Karpas-422 (cell line): ENCODE results near the gene ABCA10. TPM values are rescaled to one million over a fixed set of nuclear protein-coding genes. Genes with fewer than 3 reads are reported as not detected.

Experiments used
- DNase-seq: peaks from one replicate; pipeline ENCODE4 v3.0.0-alpha.2; 2015
- H2AFZ ChIP-seq: fragments of 200-600 bp; sonication (generic); 2 replicates; pipeline ENCODE4 v1.6.1; 2014; ENCODE audit warnings: antibody characterized with exemption, low read length, mixed read lengths
- H3K27ac ChIP-seq: fragments of 200-600 bp; sonication (generic); 2 replicates; pipeline ENCODE4 v1.5.1; 2014; ENCODE audit warnings: mild to moderate bottlenecking, low read length, moderate library complexity
- H3K27me3 ChIP-seq: fragments of 200-600 bp; sonication (generic); 2 replicates; pipeline ENCODE4 v1.6.1; 2014; ENCODE audit warnings: low read length, mixed read lengths
- H3K36me3 ChIP-seq: fragments of 200-600 bp; sonication (generic); 2 replicates; pipeline ENCODE4 v1.6.1; 2014; ENCODE audit warnings: low read length, mixed read lengths; ENCODE audit not compliant: insufficient read depth
- H3K4me1 ChIP-seq: fragments of 200-600 bp; sonication (generic); 2 replicates; pipeline ENCODE4 v1.6.1; 2014; ENCODE audit warnings: mild to moderate bottlenecking, low read length, mixed read lengths
- H3K4me2 ChIP-seq: fragments of 200-600 bp; sonication (generic); 2 replicates; pipeline ENCODE4 v1.6.1; 2014; ENCODE audit warnings: low read length, low read depth, mild to moderate bottlenecking; ENCODE audit not compliant: poor library complexity, severe bottlenecking
- H3K4me3 ChIP-seq: fragments of 200-600 bp; sonication (generic); 2 replicates; pipeline ENCODE4 v1.5.1; 2014; ENCODE audit warnings: mild to moderate bottlenecking, antibody characterized with exemption, low read length, mixed read lengths
- H3K79me2 ChIP-seq: fragments of 200-600 bp; sonication (generic); 2 replicates; pipeline ENCODE4 v1.6.1; 2014; ENCODE audit warnings: mild to moderate bottlenecking, low read length, mixed read lengths
- H3K9ac ChIP-seq: fragments of 200-600 bp; sonication (generic); 2 replicates; pipeline ENCODE4 v1.6.0; 2014; ENCODE audit warnings: low read length
- H3K9me2 ChIP-seq: fragments of 200-600 bp; sonication (generic), shearing (Covaris generic); replicated peaks from 2 replicates; pipeline ENCODE4 v1.6.0; 2014; ENCODE audit warnings: mild to moderate bottlenecking, low read length, moderate library complexity; ENCODE audit not compliant: insufficient read depth
- H3K9me3 ChIP-seq: fragments of 300-700, 200-600 bp; sonication (generic); 2 replicates; pipeline ENCODE4 v1.6.1; 2014; ENCODE audit warnings: low read length, mixed read lengths
- H4K20me1 ChIP-seq: fragments of 200-600 bp; sonication (generic); 2 replicates; pipeline ENCODE4 v1.6.1; 2014; ENCODE audit warnings: mild to moderate bottlenecking, antibody characterized with exemption, low read length, low read depth; ENCODE audit not compliant: insufficient read depth
- total RNA-seq: library from RNA; depleted of rRNA; stranded (reverse); fragments of >200 nt; shearing (Covaris generic); gene quantifications from 2 replicates; pipeline ENCODE4 v1.2.3, GENCODE V29; 2014; ENCODE audit warnings: low replicate concordance

Gene ABCA10
- total RNA-seq, 1 experiment from 2014 or later = 2.2 TPM

- Histone ChIP-seq H3K36me3 (no peaks in the 10 kb centered on the region), H3K9ac (no peak overlapping the region), H3K27ac (no peak overlapping the region), H3K9me2 (no peaks in the 10 kb centered on the region), H3K27me3 (no peaks in the 10 kb centered on the region), H3K4me2 (no peak overlapping the region), H3K9me3 (no peaks in the 10 kb centered on the region), H3K4me1 (no peaks in the 10 kb centered on the region), H2AFZ (no peak overlapping the region), H3K4me3 (no peak overlapping the region), H4K20me1 (no peaks in the 10 kb centered on the region), H3K79me2 (no peaks in the 10 kb centered on the region)
- no peak for DNase-seq
Observed at GRCh38 chr17:69265873-69266272, 37.2 kb upstream of the ABCA10 start.

GRCh38 chr17:69254187-69254586, 25.6 kb upstream of the ABCA10 start:
- H2AFZ ChIP-seq = no peak overlapping the region
- H3K79me2 ChIP-seq = no peaks in the 10 kb centered on the region
- H4K20me1 ChIP-seq = no peaks in the 10 kb centered on the region
- no peak overlapping the region for H3K4me3 ChIP-seq
- H3K4me2 ChIP-seq = no peak overlapping the region
- no peak for DNase-seq
- H3K36me3 ChIP-seq = no peaks in the 10 kb centered on the region
- no peaks in the 10 kb centered on the region for H3K9me2 ChIP-seq
- H3K9ac ChIP-seq = no peak overlapping the region
- no peaks in the 10 kb centered on the region for H3K4me1 ChIP-seq
- no peaks in the 10 kb centered on the region for H3K27me3 ChIP-seq
- H3K9me3 ChIP-seq = no peaks in the 10 kb centered on the region
- H3K27ac ChIP-seq = no peak overlapping the region

- Histone ChIP-seq H4K20me1 (no peaks in the 10 kb centered on the region), H3K27me3 (no peaks in the 10 kb centered on the region), H2AFZ (no peak overlapping the region), H3K9ac (no peak overlapping the region), H3K9me3 (no peaks in the 10 kb centered on the region), H3K9me2 (no peaks in the 10 kb centered on the region), H3K4me1 (no peaks in the 10 kb centered on the region), H3K27ac (no peak overlapping the region), H3K4me3 (no peak overlapping the region), H3K36me3 (no peaks in the 10 kb centered on the region), H3K4me2 (no peak overlapping the region), H3K79me2 (no peaks in the 10 kb centered on the region)
- no peak for DNase-seq
Observed at GRCh38 chr17:69250641-69251040, 22.0 kb upstream of the ABCA10 start.

GRCh38 chr17:69246726-69247375, 18.2 kb upstream of the ABCA10 start:
- Histone ChIP-seq H3K9ac (no peak overlapping the region), H3K4me3 (no peak overlapping the region), H3K36me3 (no peaks in the 10 kb centered on the region), H3K9me2 (no peaks in the 10 kb centered on the region), H3K27me3 (no peaks in the 10 kb centered on the region), H3K79me2 (no peaks in the 10 kb centered on the region), H3K4me2 (no peak overlapping the region), H4K20me1 (no peaks in the 10 kb centered on the region), H3K9me3 (no peaks in the 10 kb centered on the region), H3K4me1 (no peaks in the 10 kb centered on the region), H2AFZ (0 out of 2 replicates have a peak overlapping the region, but pooled peaks have one; percentile 1), H3K27ac (no peak overlapping the region)
- DNase-seq = peak; percentile 82

- no peak overlapping the region for H3K9ac ChIP-seq
- DNase-seq = no peak
- no peaks in the 10 kb centered on the region for H3K4me1 ChIP-seq
- no peaks in the 10 kb centered on the region for H3K79me2 ChIP-seq
- no peaks in the 10 kb centered on the region for H3K36me3 ChIP-seq
- H3K4me3 ChIP-seq = no peak overlapping the region
- H2AFZ ChIP-seq = no peak overlapping the region
- no peak overlapping the region for H3K4me2 ChIP-seq
- H3K9me3 ChIP-seq = no peaks in the 10 kb centered on the region
- no peaks in the 10 kb centered on the region for H4K20me1 ChIP-seq
- H3K27me3 ChIP-seq = no peaks in the 10 kb centered on the region
- H3K9me2 ChIP-seq = no peaks in the 10 kb centered on the region
- no peak overlapping the region for H3K27ac ChIP-seq
Observed at GRCh38 chr17:69246202-69246601, 17.6 kb upstream of the ABCA10 start.

GRCh38 chr17:69245617-69246016, 17.0 kb upstream of the ABCA10 start:
- Histone ChIP-seq H2AFZ (no peak overlapping the region), H3K4me1 (no peaks in the 10 kb centered on the region), H3K27me3 (no peaks in the 10 kb centered on the region), H3K27ac (no peak overlapping the region), H3K9ac (no peak overlapping the region), H3K9me3 (no peaks in the 10 kb centered on the region), H3K79me2 (no peaks in the 10 kb centered on the region), H3K4me3 (no peak overlapping the region), H3K9me2 (no peaks in the 10 kb centered on the region), H3K36me3 (no peaks in the 10 kb centered on the region), H4K20me1 (no peaks in the 10 kb centered on the region), H3K4me2 (no peak overlapping the region)
- no peak for DNase-seq

- Histone ChIP-seq H3K36me3 (no peaks in the 10 kb centered on the region), H3K9ac (no peak overlapping the region), H3K79me2 (no peaks in the 10 kb centered on the region), H3K27ac (no peak overlapping the region), H2AFZ (no peak overlapping the region), H4K20me1 (no peaks in the 10 kb centered on the region), H3K4me2 (no peak overlapping the region), H3K9me3 (no peaks in the 10 kb centered on the region), H3K27me3 (no peaks in the 10 kb centered on the region), H3K4me1 (no peaks in the 10 kb centered on the region), H3K9me2 (no peaks in the 10 kb centered on the region), H3K4me3 (no peak overlapping the region)
- DNase-seq = no peak
Observed at GRCh38 chr17:69239611-69240600, 11.3 kb upstream of the ABCA10 start.

GRCh38 chr17:69236946-69237345, 8.3 kb upstream of the ABCA10 start:
- H4K20me1 ChIP-seq = no peaks in the 10 kb centered on the region
- no peak overlapping the region for H3K4me3 ChIP-seq
- H2AFZ ChIP-seq = no peak overlapping the region

More at GRCh38 chr17:69236946-69237345, 8.3 kb upstream of the ABCA10 start:
- no peak overlapping the region for H3K9ac ChIP-seq
- H3K4me2 ChIP-seq = no peak overlapping the region
- H3K36me3 ChIP-seq = no peaks in the 10 kb centered on the region
- no peak for DNase-seq
- H3K9me3 ChIP-seq = no peaks in the 10 kb centered on the region
- H3K79me2 ChIP-seq = no peaks in the 10 kb centered on the region
- no peaks in the 10 kb centered on the region for H3K9me2 ChIP-seq
- H3K27me3 ChIP-seq = no peaks in the 10 kb centered on the region
- H3K4me1 ChIP-seq = no peaks in the 10 kb centered on the region
- no peak overlapping the region for H3K27ac ChIP-seq
